HTR-8/SVneo (cell line): ENCODE results near the gene DHRS4.
"Not testable (repeated sequence)": the region's sequence is repeated elsewhere in the genome, so short reads cannot be mapped to it uniquely, and the experiment has no call there.

Source experiments
- DNase-seq: peaks from one replicate; pipeline ENCODE4 v3.0.0; 2011; ENCODE audit warnings: low spot score, mixed read lengths; ENCODE audit not compliant: insufficient read length
- FAIRE-seq: peaks from 2 replicates; lab custom pipeline; 2011; peaks lifted over from hg19 to GRCh38; lab: Jason Lieb, UNC

The DHRS4 gene

GRCh38 chr14:24013654-24014514 lies 60.3 kb downstream of the DHRS4 start:
- FAIRE-seq, result no peak
- peak; percentile 47 for DNase-seq

- not testable (repeated sequence) for FAIRE-seq, DNase-seq
Observed at GRCh38 chr14:24015745-24016144, 62.2 kb downstream of the DHRS4 start.
